MM.1S (cell line): ENCODE measurements around the gene FCSK.

ENCODE experiments used
- CTCF ChIP-seq: fragments of 300-600 bp; sonication (generic); IDR thresholded peaks from 2 replicates; pipeline ENCODE4 v1.5.1; 2016; ENCODE audit warnings: antibody characterized with exemption, low read length, mixed read lengths
- EZH2 ChIP-seq: fragments of 300-600 bp; sonication (generic); optimal IDR thresholded peaks from 2 replicates; pipeline ENCODE3; 2017; ENCODE audit warnings: low read depth, mild to moderate bottlenecking, antibody characterized with exemption, low read length, mixed read lengths

GRCh38 chr16:70473446-70474319, 19.3 kb downstream of the FCSK start:
- TF ChIP-seq CTCF (no peak), EZH2 (no peak)
